ENCODE measurements around the gene RUBCNL.

- TF ChIP-seq CTCF (conservative IDR thresholded peaks at IDR 0.05; ENCODE audit: low read depth in 2 of 2) (no peak), POLR2AphosphoS5 (IDR thresholded peaks at IDR 0.05; ENCODE audit: low read depth) (no peak), REST (IDR thresholded peaks at IDR 0.05; ENCODE audit: unreplicated experiment) (no peak), CREB1 (CRISPR knock-in tag; IDR thresholded peaks at IDR 0.05; ENCODE audit: low read depth) (no peak), EZH2 (IDR thresholded peaks at IDR 0.05; ENCODE audit: low read depth, unreplicated experiment) (no peak), EZH2phosphoT487 (IDR thresholded peaks at IDR 0.05; ENCODE audit: unreplicated experiment) (no peak), ETS1 (IDR thresholded peaks at IDR 0.05) (no peak), ZNF331 (CRISPR knock-in tag; IDR thresholded peaks at IDR 0.05; ENCODE audit: low read depth) (no peak), ZNF114 (CRISPR knock-in tag; IDR thresholded peaks at IDR 0.05) (no peak)
These were observed 12.3 kb downstream of the RUBCNL start for GRCh38 chr13:46374710-46375109.
